ENCODE measurements around the gene SMIM22.

The SMIM22 gene

DNA sequence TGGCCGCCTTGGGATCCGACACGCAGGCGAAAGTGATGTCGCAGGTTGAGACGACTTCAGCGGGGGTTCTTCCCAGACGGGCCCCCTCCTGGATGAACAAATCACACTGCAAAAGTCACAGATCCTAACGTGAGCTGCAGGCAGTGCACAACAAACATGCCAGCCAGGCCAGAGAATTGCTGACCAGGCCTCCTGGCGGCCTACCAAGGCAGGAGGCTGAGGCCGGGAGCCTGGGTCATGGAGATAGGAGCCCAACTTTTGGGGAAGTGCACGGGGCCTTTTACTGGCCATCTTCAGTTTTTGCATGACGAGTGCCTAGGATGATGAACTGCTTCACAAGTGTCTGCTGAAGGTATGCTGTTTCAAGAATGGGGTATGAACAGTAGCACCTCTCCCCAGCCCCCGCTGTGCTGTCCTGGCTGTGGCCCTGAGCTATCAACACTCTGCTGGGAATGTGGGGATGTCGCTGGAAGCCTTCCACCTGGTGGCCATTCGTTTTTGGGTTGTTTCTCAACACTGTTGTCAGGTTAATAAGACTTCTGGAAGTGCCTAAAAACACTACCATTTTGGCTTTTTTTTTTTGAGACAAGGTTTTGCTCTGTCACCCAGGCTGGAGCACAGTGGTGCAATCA, 19.5 kb downstream of the SMIM22 start:
- no peak for DNase-seq (ENCODE audit: low read depth)

- no peak for DNase-seq (ENCODE audit: low read depth)
Observed at GRCh38 chr16:4820652-4821051, 25.5 kb downstream of the SMIM22 start.

DNA sequence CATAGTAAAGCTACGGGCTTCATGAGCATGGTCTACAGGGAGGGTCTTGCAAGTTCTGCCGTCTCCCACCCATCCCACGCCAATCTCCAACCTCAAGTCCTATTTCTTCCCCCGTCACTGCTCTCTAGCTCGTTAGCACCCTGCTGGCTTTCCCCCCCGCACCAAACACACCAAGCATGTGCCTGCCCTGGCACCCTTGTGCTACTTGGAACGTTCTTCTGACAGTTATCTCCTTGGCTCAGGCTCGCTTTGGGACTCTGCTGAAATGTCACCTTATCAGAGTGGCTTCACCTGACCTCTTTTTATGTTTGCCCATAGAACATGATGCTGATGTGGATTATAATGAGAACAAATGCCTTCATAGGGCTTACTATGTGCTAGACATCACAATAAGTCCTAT, 30.0 kb downstream of the SMIM22 start:
- no peak for DNase-seq (ENCODE audit: low read depth)

GRCh38 chr16:4826526-4826925, 31.4 kb downstream of the SMIM22 start:
- DNase-seq (ENCODE audit: low read depth) = no peak

- DNase-seq (ENCODE audit: low read depth) = no peak
Observed at GRCh38 chr16:4826980-4827379, 31.8 kb downstream of the SMIM22 start.

DNA sequence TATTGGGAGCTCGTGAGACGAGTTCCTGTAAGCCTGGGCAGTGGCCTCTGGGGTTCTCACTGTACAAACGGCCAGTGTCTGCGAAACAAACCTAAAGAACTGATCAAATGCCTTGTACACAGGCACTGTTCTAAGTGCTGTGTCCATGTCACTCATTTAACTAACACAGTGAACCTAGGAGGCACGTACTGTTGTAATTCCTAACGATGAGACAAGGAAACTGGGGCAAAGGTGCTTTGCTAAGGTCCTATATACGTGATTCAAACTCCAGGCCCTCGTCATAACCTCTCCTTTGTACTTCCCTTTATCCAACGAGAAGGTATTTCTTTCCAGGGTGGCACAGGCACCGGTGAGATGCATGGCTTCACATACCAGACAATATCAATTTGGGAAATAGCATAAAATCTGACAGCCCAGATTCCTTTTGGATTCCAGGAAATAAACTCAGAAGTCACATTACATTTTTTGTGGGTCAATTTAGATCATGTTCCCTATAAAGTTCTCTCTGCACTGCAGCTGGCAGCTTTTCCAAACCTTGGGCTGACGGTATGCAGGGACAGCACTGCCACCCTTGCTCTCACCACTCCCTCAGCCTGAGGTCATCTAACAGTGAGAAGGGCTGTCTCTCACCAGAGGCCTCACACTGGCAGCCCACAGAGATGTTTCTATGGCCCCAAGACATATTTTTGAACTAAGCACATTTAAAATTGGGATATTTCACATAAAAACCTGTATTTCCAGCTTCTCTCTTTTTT, 33.6 kb downstream of the SMIM22 start:
- no peak for DNase-seq (ENCODE audit: low read depth)

DNA sequence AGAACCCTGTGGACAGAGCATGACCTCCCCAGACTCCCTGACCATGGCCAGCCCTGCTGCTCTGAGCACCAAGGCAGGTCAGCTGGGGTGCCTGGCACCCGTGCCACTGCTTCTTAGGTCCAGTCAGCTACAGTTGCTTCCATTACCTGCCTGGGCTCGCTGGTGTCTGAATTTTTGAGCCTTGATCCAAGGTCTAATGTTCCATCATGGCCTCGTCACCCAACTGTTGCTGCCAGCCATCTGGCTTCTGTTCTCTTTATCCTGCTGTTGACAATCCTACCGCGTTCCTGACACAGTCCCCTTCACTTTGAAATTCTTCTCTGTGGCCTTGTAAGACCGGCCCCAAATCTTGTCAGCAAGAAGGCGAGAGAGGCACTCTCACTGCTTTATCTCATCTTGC, 35.2 kb downstream of the SMIM22 start:
- no peak for DNase-seq (ENCODE audit: low read depth)

DNA sequence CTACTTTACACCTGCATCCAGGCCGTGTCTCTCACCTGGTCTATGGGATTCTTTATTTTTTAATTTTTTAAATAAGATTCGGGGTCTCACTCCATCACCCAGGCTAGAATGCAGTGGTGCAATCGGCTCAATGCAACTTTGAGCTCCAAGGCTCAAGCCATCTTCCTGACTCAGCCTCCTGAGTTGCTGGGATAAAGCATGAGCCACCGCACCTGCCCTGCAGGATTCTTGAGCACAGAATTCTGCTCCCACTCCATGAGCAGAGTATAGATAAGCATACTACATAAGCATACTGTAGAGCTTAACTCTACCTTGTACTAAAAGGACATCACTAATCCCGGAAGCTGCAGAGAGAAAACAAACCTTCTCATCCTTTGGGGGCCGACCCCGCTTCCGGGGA, 36.4 kb downstream of the SMIM22 start:
- no peak for DNase-seq (ENCODE audit: low read depth)

- DNase-seq (ENCODE audit: low read depth) = no peak
Observed at GRCh38 chr16:4832698-4833343, 37.7 kb downstream of the SMIM22 start.

- DNase-seq (ENCODE audit: low read depth) = no peak
Observed at GRCh38 chr16:4833584-4833983, 38.4 kb downstream of the SMIM22 start.

DNA sequence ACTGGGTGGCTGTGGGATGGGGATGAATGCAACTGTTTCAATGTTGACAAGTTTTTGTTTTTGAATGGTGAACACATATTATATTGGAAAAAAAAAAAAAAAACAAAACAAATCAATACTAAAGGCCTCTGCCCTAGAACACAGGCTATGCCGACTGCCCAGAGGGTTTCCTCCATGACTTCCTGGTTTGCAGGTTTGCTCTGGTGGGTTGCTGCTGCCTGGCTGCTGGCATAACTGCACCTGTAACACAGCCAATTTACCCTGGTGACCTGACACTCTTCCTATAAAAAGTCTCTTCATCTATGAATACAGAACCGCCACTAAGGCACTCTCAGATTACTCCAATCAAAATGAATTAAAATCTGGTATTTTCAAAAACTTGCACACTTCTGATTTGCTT, 41.6 kb downstream of the SMIM22 start:
- no peak for DNase-seq (ENCODE audit: low read depth)

DNA sequence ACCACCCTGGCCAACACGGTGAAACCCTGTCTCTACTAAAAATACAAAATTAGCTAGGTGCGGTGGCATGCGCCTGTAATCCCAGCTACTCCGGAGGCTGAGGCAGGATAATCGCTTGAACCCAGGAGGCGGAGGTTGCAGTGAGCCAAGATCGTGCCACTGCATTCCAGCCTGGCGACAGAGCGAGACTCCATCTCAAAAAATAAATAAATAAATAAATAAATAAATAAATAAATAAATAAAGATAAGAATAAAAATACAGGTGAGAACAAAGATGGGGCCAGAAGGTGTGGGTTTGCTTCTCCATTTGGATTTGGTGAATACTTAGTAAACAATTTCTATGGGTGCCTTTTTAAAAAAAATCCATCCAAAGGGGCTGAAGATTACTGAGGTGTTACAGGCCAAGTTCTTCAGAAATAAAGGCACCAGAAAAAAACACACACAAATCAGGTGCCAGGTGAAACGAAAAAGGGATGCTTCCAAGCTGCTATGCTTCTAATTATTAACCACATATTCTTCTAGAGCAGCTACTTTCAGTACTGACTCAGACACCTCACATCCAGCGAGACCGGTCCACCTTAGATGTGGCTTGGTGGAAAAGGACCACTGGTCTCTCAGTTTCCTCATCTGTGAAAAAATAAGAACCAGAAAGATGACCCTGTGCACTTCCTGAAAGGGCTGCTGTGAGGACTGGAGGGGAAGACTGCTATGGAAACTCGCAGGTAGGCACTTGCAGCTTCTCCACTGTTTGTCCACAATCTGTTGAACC, 42.7 kb downstream of the SMIM22 start:
- no peak for DNase-seq (ENCODE audit: low read depth)

- DNase-seq (ENCODE audit: low read depth) = no peak
Observed at GRCh38 chr16:4839942-4840341, 44.8 kb downstream of the SMIM22 start.

DNA sequence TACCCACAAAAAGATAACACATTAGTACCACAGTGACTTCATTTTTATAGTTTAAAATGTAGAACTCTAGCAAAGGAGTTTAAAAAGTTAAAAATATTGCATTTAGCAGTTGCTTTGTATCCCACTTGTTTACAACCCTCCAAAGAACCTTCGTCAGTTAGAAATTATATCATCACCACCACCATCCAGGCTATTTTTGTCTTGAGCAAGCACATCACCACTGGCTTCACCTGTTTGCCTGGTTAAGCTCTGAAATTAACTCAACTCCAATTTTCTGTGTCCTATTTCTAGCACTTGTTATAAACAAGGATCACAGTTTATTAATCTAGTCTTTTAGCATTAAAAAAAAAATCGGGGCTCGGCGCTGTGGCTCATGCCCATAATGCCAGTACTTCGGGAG, 45.8 kb downstream of the SMIM22 start:
- DNase-seq (ENCODE audit: low read depth) = no peak

All from HS-5 (cell line).